Endothelial cell (in vitro differentiated cells): ENCODE data around the gene PCDHGA5. TPM values are rescaled to one million over a fixed set of nuclear protein-coding genes. Genes with fewer than 3 reads are reported as not detected.
"Not testable (repeated sequence)": the region's sequence is repeated elsewhere in the genome, so short reads cannot be mapped to it uniquely, and the experiment has no call there.

Source experiments
- DNase-seq: peaks from one replicate; pipeline ENCODE4 v3.0.0; 2021; ENCODE audit warnings: low spot score
- H3K27ac Mint-ChIP-seq: one replicate; pipeline ENCODE4 v1.8.0; 2021; ENCODE audit warnings: mixed read lengths, inconsistent platforms; ENCODE audit not compliant: unreplicated experiment
- H3K27me3 Mint-ChIP-seq: one replicate; pipeline ENCODE4 v1.8.0; 2021; ENCODE audit warnings: mild to moderate bottlenecking, moderate library complexity, mixed read lengths, inconsistent platforms; ENCODE audit not compliant: unreplicated experiment
- H3K36me3 Mint-ChIP-seq: one replicate; pipeline ENCODE4 v1.8.0; 2021; ENCODE audit warnings: mild to moderate bottlenecking, low read depth, mixed read lengths, inconsistent platforms; ENCODE audit not compliant: unreplicated experiment
- H3K4me1 Mint-ChIP-seq: one replicate; pipeline ENCODE4 v1.8.0; 2021; ENCODE audit warnings: mild to moderate bottlenecking, mixed read lengths, inconsistent platforms; ENCODE audit not compliant: unreplicated experiment
- H3K4me3 Mint-ChIP-seq: one replicate; pipeline ENCODE4 v1.8.0; 2021; ENCODE audit warnings: mild to moderate bottlenecking, mixed read lengths, inconsistent platforms; ENCODE audit not compliant: unreplicated experiment
- H3K9me3 Mint-ChIP-seq: one replicate; pipeline ENCODE4 v1.8.0; 2021; ENCODE audit warnings: mixed read lengths, inconsistent platforms; ENCODE audit not compliant: unreplicated experiment
- long read RNA-seq: library from polyadenylated mRNA; unstranded; transcript quantifications from one replicate; pipeline ENCODE4 v2.0.0, GENCODE V29; 2020; ENCODE audit not compliant: unreplicated experiment
- total RNA-seq: library from RNA; stranded (reverse); fragmentation: NEBNext Ultra II Directional; extraction: Animal tissue kit (Norgen Biotek cat#: 25700); gene quantifications from one replicate; pipeline ENCODE4 v1.2.1, GENCODE V29; 2021; ENCODE audit not compliant: unreplicated experiment
- TF ChIP-seq, protein P1 (sequence below): fragments of 200-600 bp; sonication (generic); IDR thresholded peaks from one replicate; pipeline ENCODE4 v1.5.0; 2021; ENCODE audit warnings: antibody characterized with exemption; ENCODE audit not compliant: unreplicated experiment

PCDHGA5 gene
- 2.4 TPM for total RNA-seq
- long read RNA-seq: 0 reads

DNA sequence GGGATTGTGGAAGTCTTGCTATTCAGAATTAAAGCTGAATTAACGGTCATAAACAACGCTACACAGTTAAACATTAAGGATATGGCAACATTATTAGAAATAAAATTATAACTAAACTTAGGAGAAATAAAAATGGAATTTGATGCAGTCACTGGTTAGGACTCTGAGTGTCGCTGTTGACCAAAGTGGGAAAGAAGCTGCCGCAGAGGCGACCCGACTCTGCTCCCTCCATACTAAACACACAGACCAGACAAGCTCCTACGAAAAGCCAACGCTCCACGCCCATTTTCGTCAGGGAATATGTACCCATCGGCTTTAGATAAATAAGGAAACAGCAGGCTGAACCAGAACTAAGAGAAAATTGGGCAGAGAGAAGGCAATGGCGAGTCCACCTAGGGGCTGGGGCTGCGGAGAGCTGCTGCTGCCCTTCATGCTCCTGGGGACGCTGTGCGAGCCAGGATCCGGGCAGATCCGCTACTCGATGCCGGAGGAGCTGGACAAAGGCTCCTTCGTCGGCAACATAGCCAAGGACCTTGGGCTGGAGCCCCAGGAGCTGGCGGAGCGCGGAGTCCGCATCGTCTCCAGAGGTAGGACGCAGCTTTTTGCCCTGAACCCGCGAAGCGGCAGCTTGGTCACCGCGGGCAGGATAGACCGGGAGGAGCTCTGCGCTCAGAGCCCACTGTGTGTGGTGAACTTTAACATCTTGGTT lies at the start of gene PCDHGA5:
Gene PCDHGA5 (plus strand): TSS at position 211 of the 709 bp plus-strand sequence. CDS start 169 bp downstream, at position 380.
- Mint-ChIP-seq H3K36me3 (peaks cover 62% of the 10 kb centered on the region), H3K27ac (no peak within 1 kb of the TSS), H3K27me3 (peaks cover 14% of the 10 kb centered on the region), H3K9me3 (peaks cover 44% of the 10 kb centered on the region), H3K4me1 (peaks cover 18% of the 10 kb centered on the region), H3K4me3 (peak within 1 kb of the TSS; percentile 21)
- TF ChIP-seq, protein P1, sequence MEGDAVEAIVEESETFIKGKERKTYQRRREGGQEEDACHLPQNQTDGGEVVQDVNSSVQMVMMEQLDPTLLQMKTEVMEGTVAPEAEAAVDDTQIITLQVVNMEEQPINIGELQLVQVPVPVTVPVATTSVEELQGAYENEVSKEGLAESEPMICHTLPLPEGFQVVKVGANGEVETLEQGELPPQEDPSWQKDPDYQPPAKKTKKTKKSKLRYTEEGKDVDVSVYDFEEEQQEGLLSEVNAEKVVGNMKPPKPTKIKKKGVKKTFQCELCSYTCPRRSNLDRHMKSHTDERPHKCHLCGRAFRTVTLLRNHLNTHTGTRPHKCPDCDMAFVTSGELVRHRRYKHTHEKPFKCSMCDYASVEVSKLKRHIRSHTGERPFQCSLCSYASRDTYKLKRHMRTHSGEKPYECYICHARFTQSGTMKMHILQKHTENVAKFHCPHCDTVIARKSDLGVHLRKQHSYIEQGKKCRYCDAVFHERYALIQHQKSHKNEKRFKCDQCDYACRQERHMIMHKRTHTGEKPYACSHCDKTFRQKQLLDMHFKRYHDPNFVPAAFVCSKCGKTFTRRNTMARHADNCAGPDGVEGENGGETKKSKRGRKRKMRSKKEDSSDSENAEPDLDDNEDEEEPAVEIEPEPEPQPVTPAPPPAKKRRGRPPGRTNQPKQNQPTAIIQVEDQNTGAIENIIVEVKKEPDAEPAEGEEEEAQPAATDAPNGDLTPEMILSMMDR: no peak
- DNase-seq: no peak

DNA sequence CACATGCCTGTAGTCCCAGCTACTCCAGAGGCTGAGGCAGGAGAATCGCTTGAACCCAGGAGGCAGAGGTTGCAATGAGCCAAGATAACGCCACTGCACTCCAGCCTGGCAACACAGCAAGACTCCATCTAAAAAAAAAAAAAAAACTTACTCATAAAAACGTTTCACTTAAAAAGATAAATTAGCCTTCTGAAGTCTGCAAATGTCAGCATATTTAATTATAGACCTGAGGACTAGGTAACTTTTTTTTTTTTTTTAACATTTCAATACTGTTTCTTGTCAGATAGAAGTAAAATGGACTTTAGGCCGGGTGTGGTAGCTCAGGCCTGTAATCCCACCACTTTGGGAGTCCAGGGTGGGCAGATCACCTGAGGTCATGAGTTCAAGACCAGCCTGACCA lies 47.0 kb upstream of the PCDHGA5 start:
- not testable (repeated sequence) for DNase-seq, H3K4me3 Mint-ChIP-seq, H3K27me3 Mint-ChIP-seq, H3K27ac Mint-ChIP-seq
- Mint-ChIP-seq H3K36me3 (peaks cover 67% of the 10 kb centered on the region), H3K4me1 (peaks cover 26% of the 10 kb centered on the region), H3K9me3 (peaks cover 40% of the 10 kb centered on the region)

DNA sequence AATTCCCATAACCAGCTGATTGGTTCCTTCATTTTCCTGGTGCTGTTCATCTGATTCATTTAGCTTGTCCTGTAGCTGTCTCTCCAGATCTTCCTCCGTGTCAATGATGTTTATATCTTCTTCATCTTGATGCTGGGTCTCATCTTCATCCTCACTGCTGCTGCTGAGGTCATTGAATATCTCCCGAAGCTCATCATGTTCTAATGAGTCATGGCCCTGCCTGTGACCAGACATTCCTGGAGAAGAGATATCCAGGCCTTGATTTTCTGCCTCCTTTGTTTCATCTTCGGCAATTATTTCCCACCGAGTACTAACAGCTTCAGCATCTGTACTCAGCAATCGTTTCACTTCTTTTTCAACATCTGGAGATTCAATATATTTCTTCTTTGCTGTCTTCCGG lies 44.8 kb upstream of the PCDHGA5 start:
- H3K4me3 Mint-ChIP-seq: peak overlapping the region; percentile 98
- peaks cover 26% of the 10 kb centered on the region for H3K4me1 Mint-ChIP-seq
- peak overlapping the region; percentile 99 for H3K27ac Mint-ChIP-seq
- peaks cover 46% of the 10 kb centered on the region for H3K9me3 Mint-ChIP-seq
- no peak for DNase-seq
- H3K36me3 Mint-ChIP-seq: peaks cover 54% of the 10 kb centered on the region
- TF ChIP-seq, protein P1: no peak
- peaks cover 8% of the 10 kb centered on the region for H3K27me3 Mint-ChIP-seq

DNA sequence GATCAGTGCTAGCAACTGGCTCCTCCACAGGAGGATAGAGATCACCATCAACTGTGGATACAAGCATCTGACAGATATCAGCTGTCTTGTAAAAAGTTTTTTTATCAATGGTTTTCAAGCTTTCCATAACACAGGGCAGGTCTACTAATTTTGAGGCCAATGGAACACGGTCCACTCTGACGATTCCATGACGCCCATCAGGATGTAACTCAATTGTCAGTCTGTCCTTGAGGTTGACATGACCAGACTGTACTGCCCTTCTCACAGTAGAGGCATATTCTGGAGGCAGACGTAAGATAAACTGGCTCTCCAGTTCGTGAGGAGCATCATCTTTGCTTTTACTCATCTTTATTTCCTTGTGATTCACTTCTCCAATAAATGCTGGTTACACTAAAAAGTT lies 44.3 kb upstream of the PCDHGA5 start:
- Mint-ChIP-seq H3K4me1 (peaks cover 26% of the 10 kb centered on the region), H3K4me3 (peak overlapping the region; percentile 98), H3K9me3 (peaks cover 46% of the 10 kb centered on the region), H3K27me3 (peaks cover 8% of the 10 kb centered on the region), H3K36me3 (peaks cover 52% of the 10 kb centered on the region), H3K27ac (peak overlapping the region; percentile 99)
- no peak for DNase-seq
- TF ChIP-seq, protein P1: no peak

DNA sequence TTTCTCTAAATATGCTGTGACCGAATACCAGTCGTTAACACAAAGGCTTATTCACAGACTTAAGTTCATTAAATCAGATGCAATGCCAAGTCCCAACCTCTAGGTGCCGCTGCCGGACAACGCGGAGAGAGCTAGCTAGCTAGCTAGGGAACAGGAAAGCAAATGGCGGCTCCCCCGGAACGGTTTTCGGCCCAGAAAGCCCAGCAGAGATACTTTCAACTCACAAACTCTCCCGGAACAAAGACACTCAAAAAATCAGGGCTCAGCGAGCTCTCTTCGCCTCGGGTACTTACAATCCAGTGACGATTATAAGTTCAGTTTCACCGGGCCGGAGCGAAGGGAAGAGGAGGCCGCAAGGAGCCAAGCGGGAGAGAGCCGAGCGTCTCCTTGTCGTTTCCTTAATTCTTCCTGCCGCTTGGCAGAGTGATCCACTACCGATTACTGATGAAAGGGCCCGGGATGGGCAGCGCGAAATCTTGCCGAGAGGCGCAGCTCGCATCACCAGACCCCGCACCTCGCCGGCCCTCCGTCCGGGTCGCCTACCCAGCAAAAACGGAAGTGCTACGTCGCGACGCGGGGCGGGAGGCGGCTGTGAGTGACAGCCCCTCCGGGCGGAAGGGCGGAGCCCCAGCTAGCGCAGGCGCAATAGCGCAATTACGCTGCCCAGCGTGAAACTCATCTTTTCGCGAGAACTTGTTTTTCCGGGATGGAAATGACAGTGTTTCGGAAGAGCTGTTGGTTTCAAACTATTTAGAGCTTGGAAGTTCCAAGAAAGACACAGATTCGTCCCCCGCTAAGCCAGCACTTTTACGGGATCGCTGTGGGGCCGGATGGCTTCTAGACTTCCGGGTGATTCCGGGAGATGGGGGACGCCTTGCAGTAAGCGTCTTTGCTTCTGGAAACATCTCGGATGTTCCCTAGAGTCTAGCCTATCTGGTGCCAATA lies 43.5 kb upstream of the PCDHGA5 start, which contains the start of gene TAF7:
Gene TAF7 (minus strand): TSS at position 560 of the 945 bp plus-strand sequence. CDS start 740 bp downstream, outside the sequence.
- TF ChIP-seq, protein P1: peak; percentile 94
- DNase-seq: peak; percentile 93
- Mint-ChIP-seq H3K27me3 (peaks cover 8% of the 10 kb centered on the region), H3K27ac (peak within 1 kb of the TSS; percentile 99), H3K4me3 (peak within 1 kb of the TSS; percentile 98), H3K36me3 (peaks cover 44% of the 10 kb centered on the region), H3K4me1 (peaks cover 22% of the 10 kb centered on the region), H3K9me3 (peaks cover 44% of the 10 kb centered on the region)
